ENCODE measurements around the gene OPN4.

Gene OPN4

DNA sequence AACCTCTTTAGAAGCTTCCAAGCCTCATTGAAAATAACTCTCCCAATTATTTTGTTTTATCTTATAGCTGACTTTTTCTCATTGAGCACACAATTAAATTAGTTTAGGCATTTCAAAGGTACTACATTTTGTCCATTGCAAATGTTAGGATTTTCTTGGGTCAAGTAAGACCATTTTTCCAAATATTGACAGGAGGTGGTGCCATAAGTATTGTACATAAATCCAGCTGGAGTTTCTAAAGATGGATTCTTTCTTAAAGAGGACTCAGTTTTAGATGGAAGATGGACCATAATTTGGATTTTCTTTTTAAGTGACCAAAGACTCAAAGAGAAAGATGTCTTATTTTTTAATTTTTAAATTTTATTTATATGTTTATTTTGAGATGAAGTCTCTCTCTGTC is 12.3 kb upstream of the OPN4 start:
- H3K79me2 ChIP-seq (ENCODE audit: low read length), result no peaks in the 10 kb centered on the region
- no peak overlapping the region for H2AFZ ChIP-seq (ENCODE audit: low read length)
- H3K9me2 ChIP-seq (replicated peaks; ENCODE audit: insufficient read depth, low read length), result no peaks in the 10 kb centered on the region
- H3K36me3 ChIP-seq (replicated peaks; ENCODE audit: insufficient read depth, low read length), result no peaks in the 10 kb centered on the region
- DNase-seq, result no peak
- H4K20me1 ChIP-seq (ENCODE audit: insufficient read depth, low read length), result no peaks in the 10 kb centered on the region
- H3K4me1 ChIP-seq (ENCODE audit: low read length), result peaks cover 3% of the 10 kb centered on the region; the same call in 1 of the 2 replicates
- no peaks in the 10 kb centered on the region for H3K9me3 ChIP-seq (replicated peaks; ENCODE audit: insufficient read depth, low read length)
- TF ChIP-seq, protein P1, sequence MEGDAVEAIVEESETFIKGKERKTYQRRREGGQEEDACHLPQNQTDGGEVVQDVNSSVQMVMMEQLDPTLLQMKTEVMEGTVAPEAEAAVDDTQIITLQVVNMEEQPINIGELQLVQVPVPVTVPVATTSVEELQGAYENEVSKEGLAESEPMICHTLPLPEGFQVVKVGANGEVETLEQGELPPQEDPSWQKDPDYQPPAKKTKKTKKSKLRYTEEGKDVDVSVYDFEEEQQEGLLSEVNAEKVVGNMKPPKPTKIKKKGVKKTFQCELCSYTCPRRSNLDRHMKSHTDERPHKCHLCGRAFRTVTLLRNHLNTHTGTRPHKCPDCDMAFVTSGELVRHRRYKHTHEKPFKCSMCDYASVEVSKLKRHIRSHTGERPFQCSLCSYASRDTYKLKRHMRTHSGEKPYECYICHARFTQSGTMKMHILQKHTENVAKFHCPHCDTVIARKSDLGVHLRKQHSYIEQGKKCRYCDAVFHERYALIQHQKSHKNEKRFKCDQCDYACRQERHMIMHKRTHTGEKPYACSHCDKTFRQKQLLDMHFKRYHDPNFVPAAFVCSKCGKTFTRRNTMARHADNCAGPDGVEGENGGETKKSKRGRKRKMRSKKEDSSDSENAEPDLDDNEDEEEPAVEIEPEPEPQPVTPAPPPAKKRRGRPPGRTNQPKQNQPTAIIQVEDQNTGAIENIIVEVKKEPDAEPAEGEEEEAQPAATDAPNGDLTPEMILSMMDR (IDR thresholded peaks at IDR 0.05; ENCODE audit: low read length), result no peak
- TF ChIP-seq EZH2phosphoT487 (IDR thresholded peaks at IDR 0.05; ENCODE audit: low read length), result no peak
- TF ChIP-seq EZH2 (optimal IDR thresholded peaks at IDR 0.05; ENCODE audit: low read depth, low read length), result no peak
- no peaks in the 10 kb centered on the region; the same call in 1 of the 2 replicates for H3K27me3 ChIP-seq (replicated peaks; ENCODE audit: insufficient read depth, low read length)
- H3K27ac ChIP-seq (ENCODE audit: low read length), result no peak overlapping the region
- no peak overlapping the region for H3K4me3 ChIP-seq (ENCODE audit: low read length)
- no peak overlapping the region for H3K4me2 ChIP-seq (ENCODE audit: low read depth, low read length)
- H3K9ac ChIP-seq (ENCODE audit: low read length), result no peak overlapping the region
- H3F3A ChIP-seq (ENCODE audit: insufficient read depth, low read length), result no peaks in the 10 kb centered on the region

DNA sequence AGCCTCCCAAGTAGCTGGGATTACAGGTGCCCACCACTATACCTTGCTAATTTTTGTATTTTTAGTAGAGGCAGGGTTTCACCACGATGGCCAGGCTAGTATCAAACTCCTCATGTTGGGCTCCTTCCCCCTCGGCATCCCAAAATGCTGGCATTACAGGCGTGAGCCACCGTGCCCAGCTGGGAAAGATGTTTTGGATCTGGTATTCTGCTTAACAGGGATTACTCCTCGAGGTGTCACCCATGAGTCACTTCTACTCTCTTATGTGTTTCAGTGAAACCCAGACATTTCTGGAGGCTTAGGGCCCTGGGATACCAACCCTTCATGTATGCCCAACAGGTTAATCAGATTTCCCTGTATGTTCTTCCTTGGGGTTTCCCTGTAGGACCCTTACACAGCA is 11.8 kb upstream of the OPN4 start:
- peak overlapping the region; percentile 61 for H3K4me2 ChIP-seq (ENCODE audit: low read depth, low read length)
- no peaks in the 10 kb centered on the region for H3K36me3 ChIP-seq (replicated peaks; ENCODE audit: insufficient read depth, low read length)
- H3K4me3 ChIP-seq (ENCODE audit: low read length), result peak overlapping the region; percentile 20; the same call in 1 of the 2 replicates

DNA sequence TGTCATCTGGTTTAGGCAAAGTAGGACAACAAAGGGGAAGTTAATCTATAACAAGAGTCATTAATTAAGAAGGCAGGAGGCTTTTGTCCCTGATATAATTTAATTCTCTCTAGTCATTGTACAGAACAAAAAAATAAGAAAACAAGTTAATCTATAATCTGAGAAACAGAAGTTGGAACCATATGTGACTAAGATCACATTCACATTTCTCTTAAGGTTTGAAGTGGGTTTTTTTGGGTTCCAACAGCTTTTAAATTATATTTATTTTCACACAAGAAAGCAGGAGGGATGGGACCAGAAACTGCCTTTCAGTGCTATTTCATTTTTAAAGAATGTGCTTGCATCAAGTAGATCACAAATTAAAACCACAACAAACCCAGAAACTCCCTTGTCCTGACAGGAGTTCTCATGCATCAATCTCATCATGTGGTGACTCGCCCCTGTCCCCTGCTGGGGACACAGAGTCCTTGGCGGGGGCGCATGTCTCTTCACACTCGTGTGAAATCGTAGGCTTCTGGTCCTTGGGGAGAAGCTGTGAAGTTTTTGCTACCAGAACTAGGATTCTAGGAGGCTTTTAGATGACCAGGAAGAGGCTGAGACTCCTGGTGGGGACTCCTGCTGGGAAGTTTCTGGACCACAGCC is 10.1 kb upstream of the OPN4 start:
- Histone ChIP-seq H3K9me2 (replicated peaks; ENCODE audit: insufficient read depth, low read length) (no peaks in the 10 kb centered on the region), H3K27ac (ENCODE audit: low read length) (no peak overlapping the region), H3K4me3 (ENCODE audit: low read length) (no peak overlapping the region), H2AFZ (ENCODE audit: low read length) (no peak overlapping the region), H3K4me1 (ENCODE audit: low read length) (peaks cover 3% of the 10 kb centered on the region; the same call in 1 of the 2 replicates), H3K9me3 (replicated peaks; ENCODE audit: insufficient read depth, low read length) (no peaks in the 10 kb centered on the region), H3K4me2 (ENCODE audit: low read depth, low read length) (no peak overlapping the region), H3K36me3 (replicated peaks; ENCODE audit: insufficient read depth, low read length) (no peaks in the 10 kb centered on the region), H3K9ac (ENCODE audit: low read length) (no peak overlapping the region), H3K27me3 (replicated peaks; ENCODE audit: insufficient read depth, low read length) (no peaks in the 10 kb centered on the region; the same call in 1 of the 2 replicates), H4K20me1 (ENCODE audit: insufficient read depth, low read length) (no peaks in the 10 kb centered on the region), H3F3A (ENCODE audit: insufficient read depth, low read length) (no peaks in the 10 kb centered on the region), H3K79me2 (ENCODE audit: low read length) (no peaks in the 10 kb centered on the region)
- DNase-seq, result no peak
- TF ChIP-seq EZH2phosphoT487 (IDR thresholded peaks at IDR 0.05; ENCODE audit: low read length) (no peak), EZH2 (optimal IDR thresholded peaks at IDR 0.05; ENCODE audit: low read depth, low read length) (no peak)
- TF ChIP-seq, protein P1 (IDR thresholded peaks at IDR 0.05; ENCODE audit: low read length), result no peak

More for the DNA sequence above, 11.8 kb upstream of the OPN4 start:
- H3K9me3 ChIP-seq (replicated peaks; ENCODE audit: insufficient read depth, low read length), result no peaks in the 10 kb centered on the region
- no peak overlapping the region for H3K27ac ChIP-seq (ENCODE audit: low read length)
- DNase-seq, result no peak
- no peaks in the 10 kb centered on the region for H3F3A ChIP-seq (ENCODE audit: insufficient read depth, low read length)
- H2AFZ ChIP-seq (ENCODE audit: low read length), result no peak overlapping the region
- no peak overlapping the region for H3K9ac ChIP-seq (ENCODE audit: low read length)
- H3K9me2 ChIP-seq (replicated peaks; ENCODE audit: insufficient read depth, low read length), result no peaks in the 10 kb centered on the region
- TF ChIP-seq EZH2phosphoT487 (IDR thresholded peaks at IDR 0.05; ENCODE audit: low read length) (no peak), EZH2 (optimal IDR thresholded peaks at IDR 0.05; ENCODE audit: low read depth, low read length) (no peak)
- TF ChIP-seq, protein P1 (IDR thresholded peaks at IDR 0.05; ENCODE audit: low read length), result peak; percentile 17; the same call in 1 of the 2 replicates
- H3K4me1 ChIP-seq (ENCODE audit: low read length), result peaks cover 3% of the 10 kb centered on the region; the same call in 1 of the 2 replicates
- no peaks in the 10 kb centered on the region; the same call in 1 of the 2 replicates for H3K27me3 ChIP-seq (replicated peaks; ENCODE audit: insufficient read depth, low read length)
- H3K79me2 ChIP-seq (ENCODE audit: low read length), result no peaks in the 10 kb centered on the region
- H4K20me1 ChIP-seq (ENCODE audit: insufficient read depth, low read length), result no peaks in the 10 kb centered on the region

Data from MM.1S (cell line).